Measurements from ENCODE around the gene CST7. TPM values are rescaled to one million over a fixed set of nuclear protein-coding genes. Genes with fewer than 3 reads are reported as not detected.
A peak's percentile ranks its signal among the peaks of the same experiment; 100 is the strongest.
"Not testable (repeated sequence)": the region's sequence is repeated elsewhere in the genome, so short reads cannot be mapped to it uniquely, and the experiment has no call there.

CST7 gene
- total RNA-seq, 1 experiment from 2014 or later: not detected

DNA sequence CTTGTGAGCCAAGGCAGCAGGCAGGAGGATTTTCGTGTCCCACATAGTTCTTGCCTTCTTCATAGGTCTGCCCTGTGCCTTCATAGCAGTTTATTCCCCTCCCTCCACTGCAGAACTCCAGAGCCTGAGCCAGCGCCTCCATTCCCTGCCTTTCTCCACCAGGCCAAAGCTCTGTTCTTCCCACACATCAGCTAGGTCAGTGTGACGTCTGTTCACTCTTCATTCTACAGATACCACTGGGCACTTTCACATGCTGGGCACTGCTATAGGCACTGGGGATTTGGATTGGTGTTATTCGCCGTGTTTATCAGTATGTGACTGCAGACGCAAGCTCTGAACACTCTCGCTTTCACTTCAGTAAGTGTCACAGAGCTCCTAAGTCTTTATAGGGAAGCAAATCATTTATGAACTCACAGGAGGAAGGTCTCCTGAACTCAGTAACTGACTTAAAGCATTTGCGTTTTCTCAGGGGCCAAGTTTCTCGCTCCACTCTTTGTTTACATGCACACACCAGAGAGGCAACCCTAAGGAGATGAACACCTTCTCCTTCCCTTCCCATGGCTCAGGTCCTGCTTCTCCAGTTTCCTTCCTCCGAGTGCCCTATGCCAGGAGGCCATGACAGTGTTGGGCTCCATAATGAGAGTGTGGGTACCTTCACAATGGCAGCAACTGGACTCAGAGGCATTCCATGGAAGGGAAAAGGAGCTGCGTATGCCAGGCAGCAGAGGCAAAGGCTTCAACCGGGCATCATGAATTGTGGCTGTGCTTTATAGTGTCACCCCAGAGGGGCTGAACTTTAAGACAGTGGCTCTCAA lies 49.8 kb downstream of the CST7 start:
- Histone ChIP-seq H3K36me3 (no peaks in the 10 kb centered on the region), H3K9me3 (no peaks in the 10 kb centered on the region), H3K4me3 (no peak overlapping the region), H3K27me3 (no peaks in the 10 kb centered on the region)
- DNase-seq: no peak

- DNase-seq: no peak
- no peaks in the 10 kb centered on the region for H3K9me3 ChIP-seq
Measured at GRCh38 chr20:24999568-24999967, 50.5 kb downstream of the CST7 start.

DNA sequence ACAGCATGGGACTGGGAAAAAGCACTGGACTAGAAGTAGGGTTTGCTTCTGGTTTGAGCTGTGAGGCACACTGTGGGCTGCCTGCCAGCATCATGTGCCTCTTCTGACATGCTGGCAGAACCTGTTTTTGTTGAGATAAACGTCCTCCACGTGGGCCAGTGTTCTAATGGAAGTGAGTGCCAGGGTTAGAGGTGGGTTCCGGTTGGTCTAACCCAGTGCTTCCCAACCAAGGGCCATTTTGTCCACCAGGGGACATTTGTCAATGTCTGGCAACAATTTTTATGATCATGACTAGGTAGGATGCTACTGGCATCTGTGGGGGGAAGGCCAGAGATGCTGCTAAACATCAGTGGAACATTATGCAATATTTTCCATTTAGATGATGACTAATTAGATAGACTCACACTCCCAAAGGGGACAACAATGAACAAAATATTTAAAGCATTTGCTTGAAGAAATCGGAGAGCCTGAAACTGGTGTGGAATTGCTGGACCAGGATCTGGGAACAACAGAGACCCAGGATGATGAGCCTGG lies 51.3 kb downstream of the CST7 start:
- DNase-seq: peak; percentile 69
- no peaks in the 10 kb centered on the region for H3K27me3 ChIP-seq
- H3K4me3 ChIP-seq: no peak overlapping the region
- no peaks in the 10 kb centered on the region for H3K9me3 ChIP-seq
- H3K36me3 ChIP-seq: no peaks in the 10 kb centered on the region

More at GRCh38 chr20:24999568-24999967, 50.5 kb downstream of the CST7 start:
- Histone ChIP-seq H3K27me3 (no peaks in the 10 kb centered on the region), H3K4me3 (no peak overlapping the region), H3K36me3 (no peaks in the 10 kb centered on the region)

DNA sequence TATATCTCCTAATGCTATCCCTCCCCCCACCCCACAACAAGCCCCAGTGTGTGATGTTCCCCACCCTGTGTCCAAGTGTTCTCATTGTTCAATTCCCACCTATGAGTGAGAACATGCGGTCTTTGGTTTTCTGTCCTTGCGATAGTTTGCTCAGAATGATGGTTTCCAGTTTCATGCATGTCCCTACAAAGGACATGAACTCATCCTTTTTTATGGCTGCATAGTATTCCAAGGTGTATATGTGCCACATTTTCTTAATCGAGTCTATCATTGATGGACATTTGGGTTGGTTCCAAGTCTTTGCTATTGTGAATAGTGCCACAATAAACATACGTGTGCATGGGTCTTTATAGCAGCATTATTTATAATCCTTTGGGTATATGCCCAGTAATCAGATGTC lies 52.3 kb downstream of the CST7 start:
- H3K9me3 ChIP-seq, DNase-seq, H3K27me3 ChIP-seq, H3K36me3 ChIP-seq, H3K4me3 ChIP-seq: not testable (repeated sequence)

GRCh38 chr20:25003002-25003401 lies 53.9 kb downstream of the CST7 start:
- DNase-seq: no peak
- Histone ChIP-seq H3K4me3 (no peak overlapping the region), H3K9me3 (no peaks in the 10 kb centered on the region), H3K36me3 (no peaks in the 10 kb centered on the region), H3K27me3 (no peaks in the 10 kb centered on the region)

DNA sequence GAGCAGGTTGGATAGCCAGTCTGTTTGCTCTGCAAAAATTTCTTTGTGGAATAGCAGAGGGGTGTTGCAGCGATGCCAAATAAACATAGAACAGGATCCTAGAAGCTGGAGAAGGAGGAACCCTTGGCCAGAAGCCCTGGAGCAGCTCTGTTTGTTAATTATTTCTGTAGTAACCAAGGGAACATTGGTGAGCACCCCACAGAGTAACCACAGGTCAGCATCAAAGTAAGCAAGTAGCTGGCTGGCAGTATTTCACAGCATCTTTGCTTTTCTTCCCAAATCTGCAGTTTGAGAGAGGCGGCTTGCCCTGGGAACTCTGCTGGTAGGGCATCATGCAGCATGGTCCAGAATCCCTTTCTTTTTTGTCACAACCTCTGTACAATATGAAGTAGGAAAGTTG lies 56.2 kb downstream of the CST7 start:
- Histone ChIP-seq H3K4me3 (no peak overlapping the region), H3K9me3 (no peaks in the 10 kb centered on the region), H3K27me3 (no peaks in the 10 kb centered on the region), H3K36me3 (no peaks in the 10 kb centered on the region)
- DNase-seq: no peak

DNA sequence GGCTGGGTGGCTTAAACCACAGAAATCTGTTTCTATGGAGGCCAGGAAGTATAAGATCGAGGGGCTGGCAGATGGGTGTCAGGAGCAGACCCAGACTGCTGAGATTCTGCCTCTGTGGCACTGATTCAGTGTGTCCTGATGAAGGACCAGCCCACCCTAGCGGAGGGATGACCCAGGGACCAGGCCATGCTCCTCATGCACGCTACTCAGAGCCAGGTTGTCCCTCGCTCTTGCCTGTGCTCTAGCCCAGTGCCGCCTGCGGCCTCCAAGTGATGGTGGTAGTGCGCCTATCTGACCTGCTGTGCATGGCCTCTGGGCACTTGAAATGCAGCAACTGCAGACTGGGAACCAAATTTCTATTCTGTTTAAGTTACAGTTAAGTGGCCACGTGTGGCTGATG lies 56.6 kb downstream of the CST7 start:
- no peak for DNase-seq
- Histone ChIP-seq H3K27me3 (no peaks in the 10 kb centered on the region), H3K36me3 (no peaks in the 10 kb centered on the region), H3K4me3 (no peak overlapping the region), H3K9me3 (no peaks in the 10 kb centered on the region)

GRCh38 chr20:25006431-25007167 lies 57.5 kb downstream of the CST7 start:
- Histone ChIP-seq H3K9me3 (no peaks in the 10 kb centered on the region), H3K36me3 (no peaks in the 10 kb centered on the region), H3K4me3 (no peak overlapping the region), H3K27me3 (no peaks in the 10 kb centered on the region)
- no peak for DNase-seq

DNA sequence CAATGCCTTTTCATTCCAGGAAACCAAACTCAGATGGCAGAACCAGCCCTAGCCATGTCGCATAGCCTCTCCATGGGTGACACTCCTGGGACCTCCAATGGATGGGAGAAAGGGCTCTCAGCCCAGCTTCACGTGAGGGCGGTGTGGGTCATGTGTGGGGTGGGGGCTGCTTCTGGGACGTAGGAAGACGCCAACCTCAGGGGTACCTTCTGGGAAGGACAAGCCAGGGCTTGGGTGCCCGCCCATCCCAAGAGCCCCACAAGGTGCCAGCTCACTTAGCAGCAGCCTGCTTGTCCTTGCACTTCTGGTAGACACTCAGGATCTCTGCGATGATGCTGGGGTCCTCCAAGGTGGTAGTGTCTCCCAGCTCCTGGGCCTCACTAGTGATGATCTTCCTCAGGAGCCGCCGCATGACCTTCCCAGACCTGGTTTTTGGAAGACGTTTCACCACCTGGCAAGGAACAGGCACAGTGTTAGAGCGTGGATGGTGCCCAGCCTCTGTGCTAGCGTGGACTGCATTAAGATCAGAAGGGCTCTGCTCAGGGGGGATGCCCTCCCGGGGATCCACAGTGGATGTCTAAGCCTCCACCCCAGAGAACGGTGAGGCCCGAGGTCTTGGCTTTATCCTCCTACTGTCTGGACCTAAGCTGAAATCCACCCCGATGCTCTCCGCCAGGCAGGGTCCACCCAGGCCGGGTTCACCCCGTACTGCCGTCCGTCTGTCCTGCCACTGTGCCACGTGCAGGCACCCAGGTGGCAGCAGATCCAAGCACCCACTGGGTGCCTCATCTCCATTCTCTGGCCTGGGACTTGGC lies 58.6 kb downstream of the CST7 start:
- Histone ChIP-seq H3K36me3 (no peaks in the 10 kb centered on the region), H3K9me3 (no peaks in the 10 kb centered on the region), H3K27me3 (no peaks in the 10 kb centered on the region), H3K4me3 (no peak overlapping the region)
- DNase-seq: no peak

DNA sequence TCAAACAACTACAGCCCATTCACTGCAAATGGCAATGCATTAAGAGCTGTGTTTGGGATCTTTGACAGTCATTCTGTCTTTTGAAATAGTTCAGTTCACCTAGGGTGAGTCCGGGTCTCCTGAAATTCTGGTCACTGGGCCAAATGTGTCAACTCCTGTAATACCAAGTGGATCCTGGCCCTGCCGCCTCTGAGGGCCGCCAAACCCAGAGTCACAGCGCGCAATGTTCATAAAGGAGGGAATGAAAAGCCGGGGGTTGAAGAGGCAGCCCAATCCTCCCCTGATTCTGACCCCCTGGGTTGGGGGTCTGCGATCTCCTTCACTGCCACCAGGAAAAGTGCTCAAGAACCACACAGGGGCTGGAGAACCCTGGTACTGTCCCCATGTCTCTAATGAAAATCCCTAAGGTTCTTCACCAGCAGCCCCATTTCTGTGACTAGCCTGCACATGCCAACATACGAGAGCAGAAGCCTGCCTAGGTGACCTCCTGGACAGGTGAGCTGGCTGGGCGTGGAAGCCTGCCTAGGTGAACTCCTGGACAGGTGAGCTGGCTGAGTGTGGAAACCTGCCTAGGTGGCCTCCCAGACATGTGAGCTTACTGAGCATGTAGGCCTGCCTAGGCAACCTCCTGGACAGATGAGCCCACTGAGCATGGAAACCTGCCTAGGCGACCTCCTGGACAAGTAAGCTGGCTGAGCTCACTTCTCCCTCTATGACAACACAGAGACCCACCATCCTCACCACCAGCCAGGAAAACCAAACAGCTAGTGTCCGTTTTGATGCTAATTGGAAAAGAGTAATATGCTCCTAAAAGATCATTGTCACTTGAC lies 59.5 kb downstream of the CST7 start:
- Histone ChIP-seq H3K27me3 (no peaks in the 10 kb centered on the region), H3K36me3 (no peaks in the 10 kb centered on the region), H3K4me3 (no peak overlapping the region), H3K9me3 (no peaks in the 10 kb centered on the region)
- no peak for DNase-seq

Other genes starting within 250 kb of the CST7 start
- gene APMAP, start 43.5 kb downstream of the CST7 start, total RNA-seq (2014; rRNA removed; shearing (Covaris generic); ENCODE audit: low replicate concordance): 54.3 and 80.3 TPM in 2 replicates
- gene ACSS1, start 108.9 kb downstream of the CST7 start, total RNA-seq (2014; rRNA removed; shearing (Covaris generic); ENCODE audit: low replicate concordance): 0.10 TPM in 1 of 2 replicates, not detected in the other
- not detected in 2 replicates for gene VSX1, start 132.9 kb downstream of the CST7 start, total RNA-seq (2014; rRNA removed; shearing (Covaris generic); ENCODE audit: low replicate concordance)
- 41.4 and 59.6 TPM in 2 replicates for gene ENTPD6, start 246.4 kb downstream of the CST7 start, total RNA-seq (2014; rRNA removed; shearing (Covaris generic); ENCODE audit: low replicate concordance)

All from MG63 (cell line).